Epithelial cell of proximal tubule (primary cell): ENCODE results near the gene SREK1IP1. TPM values are rescaled to one million over a fixed set of nuclear protein-coding genes. Genes with fewer than 3 reads are reported as not detected.
"Not testable (repeated sequence)": the region's sequence is repeated elsewhere in the genome, so short reads cannot be mapped to it uniquely, and the experiment has no call there.

ENCODE experiments used
- DNase-seq: peaks from one replicate; pipeline ENCODE4 v3.0.0-alpha.2; 2011; ENCODE audit warnings: low read depth
- H3K4me3 ChIP-seq: 2 replicates; pipeline ENCODE4 v1.5.1; 2011; ENCODE audit warnings: low read depth, mild to moderate bottlenecking, low read length
- CTCF ChIP-seq: conservative IDR thresholded peaks from 2 replicates; pipeline ENCODE4 v1.5.1; 2012; ENCODE audit warnings: low read depth, mild to moderate bottlenecking, low read length
- total RNA-seq: library from RNA; depleted of rRNA; stranded (reverse); fragments of >200 nt; gene quantifications from 2 replicates; pipeline ENCODE4 v1.2.3, GENCODE V29; 2015

The SREK1IP1 gene
- total RNA-seq, 1 donor from 2014 or later, result 6.2 TPM

GRCh38 chr5:64707191-64707590 lies 61.3 kb downstream of the SREK1IP1 start:
- H3K4me3 ChIP-seq, result no peak overlapping the region
- TF ChIP-seq CTCF, result no peak
- DNase-seq, result no peak

- DNase-seq, H3K4me3 ChIP-seq: not testable (repeated sequence)
Observed at GRCh38 chr5:64706074-64706473, 62.4 kb downstream of the SREK1IP1 start.

- H3K4me3 ChIP-seq, result no peak overlapping the region
- no peak for TF ChIP-seq CTCF
- no peak for DNase-seq
Observed at GRCh38 chr5:64700765-64701164, 67.7 kb downstream of the SREK1IP1 start.

- DNase-seq, H3K4me3 ChIP-seq: not testable (repeated sequence)
Observed at GRCh38 chr5:64696414-64696813, 72.1 kb downstream of the SREK1IP1 start.

- DNase-seq, result peak; percentile 64
- TF ChIP-seq CTCF, result no peak
Observed at GRCh38 chr5:64693636-64694035, 74.9 kb downstream of the SREK1IP1 start.

GRCh38 chr5:64691291-64691690 lies 77.2 kb downstream of the SREK1IP1 start:
- TF ChIP-seq CTCF, result no peak
- peak overlapping the region; percentile 53 for H3K4me3 ChIP-seq
- DNase-seq, result no peak

More at GRCh38 chr5:64693636-64694035, 74.9 kb downstream of the SREK1IP1 start:
- H3K4me3 ChIP-seq, result no peak overlapping the region

- no peak for TF ChIP-seq CTCF
- DNase-seq, result no peak
- peak within 1 kb of the TSS; percentile 53 for H3K4me3 ChIP-seq
Observed at GRCh38 chr5:64690417-64691151, 77.9 kb downstream of the SREK1IP1 start, which contains the start of gene SHISAL2B. SHISAL2B (plus strand) TSS chr5:64690503; CDS start chr5:64690624, 121 bp downstream.

GRCh38 chr5:64690104-64690416 lies 78.4 kb downstream of the SREK1IP1 start:
- H3K4me3 ChIP-seq, result peak overlapping the region; percentile 53
- DNase-seq, result no peak
- no peak for TF ChIP-seq CTCF
